HG03565 (cell line): ENCODE results near the gene ABHD17A.

Experiments
- ATAC-seq: cut with Tn5 transposase; IDR thresholded peaks from one replicate; pipeline ENCODE4 v1.9.1; 2021; ENCODE audit warnings: mild to moderate bottlenecking, moderate library complexity; ENCODE audit not compliant: unreplicated experiment

ABHD17A gene

DNA sequence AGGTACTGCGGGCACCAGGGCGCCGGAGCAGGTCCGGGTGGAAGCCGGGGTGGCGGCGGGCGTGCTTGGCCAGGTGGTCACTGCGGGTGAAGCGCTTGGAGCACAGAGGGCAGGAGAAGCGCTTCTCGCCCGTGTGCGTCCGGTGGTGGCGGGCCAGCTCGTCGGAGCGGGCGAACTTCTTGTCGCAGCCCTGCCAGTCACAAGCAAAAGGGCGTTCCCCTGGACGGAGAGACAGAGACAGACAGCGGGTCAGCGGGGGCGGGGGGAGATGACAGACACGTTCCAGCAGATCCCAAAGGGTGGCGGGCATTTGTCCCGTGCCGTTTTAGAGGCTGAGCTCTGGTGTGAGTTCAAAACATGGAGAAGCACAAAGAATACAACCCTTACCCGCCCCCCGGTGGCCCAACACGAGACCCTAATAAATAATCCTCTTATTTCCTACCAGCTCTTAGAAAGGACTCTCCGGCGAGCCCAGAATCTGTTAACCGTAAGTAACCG lies 30.7 kb downstream of the ABHD17A start:
- ATAC-seq, result no peak

DNA sequence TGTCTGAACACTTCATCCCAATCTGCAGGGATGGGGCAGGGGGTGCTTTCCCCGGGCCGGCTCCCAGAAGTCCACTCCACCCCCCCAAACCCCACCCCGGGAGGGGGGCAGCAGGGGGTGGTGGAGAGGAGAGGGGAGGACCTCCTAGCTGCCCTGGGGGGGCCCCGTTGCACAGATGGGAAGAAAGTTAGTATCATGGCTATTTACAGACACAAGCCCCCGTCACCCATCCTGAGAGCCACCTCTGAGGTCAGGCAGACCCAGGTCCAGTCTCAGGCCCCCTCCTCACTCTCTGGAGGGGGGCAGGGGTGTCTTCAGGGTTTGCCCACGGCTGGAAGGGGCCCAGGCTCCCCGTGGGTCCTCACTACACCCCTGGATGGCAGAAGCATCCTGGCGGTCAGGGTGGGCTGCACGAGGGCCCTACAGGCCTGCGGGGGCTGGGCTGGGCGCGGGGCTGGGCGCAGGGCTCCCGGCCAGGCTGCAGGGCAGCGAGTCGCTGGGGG lies 31.2 kb downstream of the ABHD17A start:
- ATAC-seq, result no peak

DNA sequence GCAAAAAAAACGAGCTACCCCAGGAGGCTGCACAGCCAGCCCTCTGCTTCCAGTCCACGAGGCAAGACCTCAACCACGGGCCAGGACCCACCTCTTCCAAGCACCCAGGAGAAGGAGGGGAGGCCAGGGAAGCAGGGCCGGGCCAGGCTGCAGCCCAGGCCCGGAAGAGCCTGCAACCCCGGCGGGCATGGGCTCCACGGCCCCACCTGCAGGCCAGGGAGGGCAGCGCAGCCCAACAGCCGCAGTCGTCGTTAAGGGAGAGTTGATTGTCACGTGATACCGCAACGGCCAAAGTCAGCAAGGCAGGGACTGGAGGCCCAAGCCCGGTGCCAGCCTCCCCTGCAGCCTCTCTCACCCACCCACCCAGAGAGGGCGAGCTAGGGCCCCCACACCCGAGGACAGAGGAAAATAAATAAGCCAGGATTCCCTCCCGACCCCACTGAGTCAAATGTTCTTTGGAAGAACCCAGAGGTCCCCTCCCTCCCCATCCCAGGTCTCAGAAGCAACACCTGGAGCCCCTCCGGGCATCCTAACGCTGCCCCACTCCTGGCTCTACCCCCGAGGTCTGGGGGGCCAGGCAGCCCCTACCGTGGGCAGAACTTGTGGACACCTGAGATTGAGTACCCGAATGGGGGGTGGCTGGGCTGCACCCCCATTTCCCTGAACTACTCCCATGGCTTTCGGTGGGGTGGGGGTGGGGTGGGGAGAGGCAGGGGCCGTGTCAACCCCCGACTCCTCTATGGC lies 31.8 kb downstream of the ABHD17A start:
- no peak for ATAC-seq

DNA sequence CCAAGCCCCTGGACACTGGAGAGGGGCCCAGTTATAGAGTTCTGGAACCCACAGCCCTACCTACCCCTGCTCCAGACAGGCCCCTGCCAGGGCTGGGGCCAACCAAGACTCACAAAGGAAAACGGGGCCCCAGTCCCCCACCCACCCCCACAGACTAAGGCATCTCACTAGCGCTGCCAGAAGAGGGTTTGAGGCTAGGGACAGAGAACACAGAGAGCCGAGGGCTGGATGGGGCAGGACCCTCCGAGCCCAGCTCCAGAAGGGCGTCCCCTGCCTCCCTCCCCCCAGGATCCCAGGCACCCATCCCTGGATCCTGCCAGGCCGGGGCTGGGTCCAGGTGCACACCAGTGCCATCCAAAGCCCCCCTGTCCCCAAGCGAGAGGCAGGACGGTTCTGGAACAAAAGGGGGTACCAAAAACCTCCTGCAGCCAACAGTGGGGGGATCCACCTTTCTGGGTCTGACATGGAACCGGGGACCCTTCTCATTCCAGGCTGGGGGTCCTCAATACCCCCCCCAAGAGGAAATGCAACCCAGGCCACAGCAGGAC lies 32.6 kb downstream of the ABHD17A start:
- ATAC-seq, result no peak

DNA sequence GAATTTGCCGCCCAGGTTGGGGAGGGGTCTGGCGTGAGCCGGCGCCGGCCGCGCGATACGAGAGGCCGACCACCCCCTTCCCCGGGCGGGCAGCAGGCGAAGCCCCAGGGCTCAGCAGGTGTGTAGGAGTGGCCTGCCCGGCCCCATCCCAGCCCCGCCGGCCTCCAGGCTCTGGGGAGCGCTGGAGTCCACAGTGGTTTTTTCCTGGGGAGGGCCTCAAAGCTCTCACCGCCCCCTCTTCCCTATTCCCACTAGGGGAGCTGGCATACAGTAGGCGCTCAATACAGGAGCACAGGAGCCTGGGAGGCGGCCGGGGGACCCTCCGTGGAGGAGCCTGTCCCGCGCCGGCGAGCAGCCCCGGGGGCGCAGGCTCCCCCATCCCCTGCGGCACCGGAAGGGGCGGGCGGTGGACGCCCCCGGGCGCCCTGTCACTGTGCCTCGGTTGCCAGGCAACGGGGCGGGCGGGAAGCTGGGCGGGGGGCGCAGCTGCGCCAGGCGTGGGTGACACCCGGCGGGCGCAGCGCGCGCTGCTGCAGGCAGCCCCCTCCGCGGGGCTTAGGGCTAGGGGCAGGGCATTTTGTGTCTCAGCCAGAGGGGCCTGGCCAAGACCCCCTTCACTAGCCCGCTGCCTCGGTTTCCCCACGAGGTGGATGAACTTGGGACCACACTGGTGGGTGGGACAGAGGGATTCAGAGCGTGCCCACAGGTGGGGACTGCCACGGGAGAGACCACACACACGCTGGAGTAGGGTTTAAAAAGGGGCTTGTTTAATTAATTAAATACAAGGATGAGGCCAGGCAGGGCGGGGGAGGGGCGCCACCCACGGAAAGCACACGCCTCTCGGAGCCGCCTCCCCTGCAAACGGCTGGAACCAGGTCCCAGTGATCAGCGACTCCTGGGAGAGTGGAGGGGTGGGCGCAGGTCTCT lies 33.4 kb downstream of the ABHD17A start:
- no peak for ATAC-seq

DNA sequence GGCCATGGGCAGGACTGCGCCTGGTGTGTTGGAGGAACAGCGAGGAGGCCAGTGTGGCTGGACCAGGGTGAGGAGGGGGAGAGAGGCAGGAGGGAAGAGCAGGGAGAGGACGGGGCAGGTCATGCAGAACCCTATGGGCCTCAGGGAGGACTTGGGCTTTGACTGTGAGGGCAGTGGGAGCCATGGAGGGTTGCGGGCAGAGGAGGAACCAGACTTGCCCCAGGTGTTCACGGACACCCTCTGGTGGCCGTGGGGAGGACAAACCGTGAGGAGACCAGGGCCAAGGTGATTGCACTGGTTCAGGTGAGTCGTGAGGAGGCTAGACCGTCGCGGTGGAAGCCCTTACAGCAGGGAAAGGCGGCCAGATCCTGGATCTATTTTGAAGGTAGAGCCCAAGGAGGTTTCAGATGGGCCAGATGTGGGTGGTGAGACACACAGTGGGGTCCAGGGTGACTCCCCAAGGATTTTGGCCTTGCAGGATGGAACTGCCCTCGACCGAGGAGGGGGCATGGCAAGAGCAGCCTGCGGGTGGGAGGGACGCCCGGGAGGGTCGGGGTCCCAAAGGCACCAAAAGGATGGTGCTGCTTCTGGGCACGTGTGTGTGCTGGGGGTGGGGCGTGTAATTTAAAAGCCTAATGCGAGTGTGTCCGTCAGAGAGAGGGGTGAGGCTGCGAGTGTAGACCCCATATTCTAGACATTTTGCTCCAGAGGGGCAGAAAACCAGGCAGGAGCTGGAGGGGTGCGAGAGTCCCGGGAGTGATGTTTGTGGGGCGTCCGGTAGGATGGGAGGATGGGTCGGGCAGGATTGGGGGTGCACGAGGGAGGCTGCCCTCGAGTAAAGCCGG lies 34.3 kb downstream of the ABHD17A start:
- no peak for ATAC-seq

DNA sequence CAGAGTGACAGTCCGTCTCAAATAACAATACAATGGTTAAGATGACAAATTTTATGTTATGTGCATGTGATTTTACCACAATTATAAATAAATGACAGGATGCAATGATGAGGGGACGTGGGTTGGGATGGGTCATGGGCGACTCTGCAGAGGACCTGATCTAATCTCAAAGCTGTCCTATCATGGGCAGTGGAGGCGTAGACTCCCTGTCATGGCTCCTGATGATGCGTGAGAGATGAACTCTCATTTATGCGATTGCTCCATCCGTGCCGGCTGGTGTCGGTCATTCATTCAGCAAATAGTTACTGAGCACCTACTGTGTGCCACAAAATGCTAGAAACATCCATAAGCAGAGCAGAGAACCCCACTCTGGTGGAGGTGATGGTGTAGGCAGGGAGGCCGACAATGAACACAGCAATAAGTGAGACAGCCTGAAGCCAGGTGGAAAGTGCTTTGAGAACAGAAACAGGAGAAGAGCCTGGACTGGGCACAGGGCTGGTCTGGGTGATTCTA lies 35.4 kb downstream of the ABHD17A start:
- ATAC-seq, result no peak

DNA sequence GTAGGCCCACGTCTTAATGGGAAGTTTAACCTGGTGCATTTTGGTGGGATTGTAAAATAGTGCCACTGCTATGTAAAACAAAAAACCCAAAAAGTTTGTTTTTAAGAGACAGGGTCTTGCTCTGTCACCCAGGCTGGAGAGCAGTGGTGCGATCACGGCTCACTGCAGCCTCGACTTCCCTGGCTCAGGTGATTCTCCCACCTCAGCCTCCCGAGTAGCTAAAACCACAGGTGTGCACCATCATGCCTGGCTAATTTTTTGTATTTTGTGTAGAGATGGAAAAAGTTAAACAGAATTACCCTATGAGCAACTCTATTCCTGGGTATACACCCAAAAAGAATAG lies 36.2 kb downstream of the ABHD17A start:
- no peak for ATAC-seq

DNA sequence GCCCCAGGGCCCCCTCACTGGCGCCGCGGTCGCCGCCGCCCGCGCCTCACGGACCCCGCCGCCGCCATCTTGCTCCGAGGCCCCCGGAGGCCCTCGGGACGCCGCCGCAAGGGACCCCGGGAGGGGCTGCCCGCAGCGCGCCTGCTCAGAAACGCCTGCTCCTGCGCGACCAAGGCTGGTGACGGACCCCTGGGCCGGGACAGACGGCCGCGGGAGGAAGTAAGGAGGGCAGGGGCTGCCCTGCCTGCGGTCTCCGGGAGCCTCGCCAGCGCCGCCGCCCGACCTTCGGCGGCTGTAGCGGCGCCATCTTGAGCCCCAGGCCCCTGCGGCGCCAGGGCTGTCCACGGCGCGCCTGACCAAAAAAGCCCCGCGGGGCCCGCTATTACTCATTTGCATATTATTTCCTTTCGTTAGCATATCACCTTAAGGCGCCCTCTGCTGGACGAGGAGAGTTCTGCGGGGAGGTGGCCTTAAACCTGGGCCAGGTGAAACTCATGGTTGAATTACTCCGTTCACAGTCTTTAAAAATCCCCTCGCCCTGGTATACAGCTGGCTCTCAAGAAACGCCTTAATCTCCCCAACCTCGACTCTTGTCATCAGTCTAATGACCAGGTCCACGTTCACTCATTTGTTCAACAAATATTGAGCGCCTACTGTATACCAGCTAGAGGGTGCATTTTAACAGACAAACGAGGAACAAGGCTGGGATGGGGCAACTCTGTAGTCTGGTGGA lies 36.7 kb downstream of the ABHD17A start, which contains the start of gene REXO1:
Gene REXO1, minus strand, starts transcription at position 85 of the 733 bp plus-strand sequence. CDS start 125 bp downstream, outside the sequence.
- ATAC-seq, result peak; percentile 63

DNA sequence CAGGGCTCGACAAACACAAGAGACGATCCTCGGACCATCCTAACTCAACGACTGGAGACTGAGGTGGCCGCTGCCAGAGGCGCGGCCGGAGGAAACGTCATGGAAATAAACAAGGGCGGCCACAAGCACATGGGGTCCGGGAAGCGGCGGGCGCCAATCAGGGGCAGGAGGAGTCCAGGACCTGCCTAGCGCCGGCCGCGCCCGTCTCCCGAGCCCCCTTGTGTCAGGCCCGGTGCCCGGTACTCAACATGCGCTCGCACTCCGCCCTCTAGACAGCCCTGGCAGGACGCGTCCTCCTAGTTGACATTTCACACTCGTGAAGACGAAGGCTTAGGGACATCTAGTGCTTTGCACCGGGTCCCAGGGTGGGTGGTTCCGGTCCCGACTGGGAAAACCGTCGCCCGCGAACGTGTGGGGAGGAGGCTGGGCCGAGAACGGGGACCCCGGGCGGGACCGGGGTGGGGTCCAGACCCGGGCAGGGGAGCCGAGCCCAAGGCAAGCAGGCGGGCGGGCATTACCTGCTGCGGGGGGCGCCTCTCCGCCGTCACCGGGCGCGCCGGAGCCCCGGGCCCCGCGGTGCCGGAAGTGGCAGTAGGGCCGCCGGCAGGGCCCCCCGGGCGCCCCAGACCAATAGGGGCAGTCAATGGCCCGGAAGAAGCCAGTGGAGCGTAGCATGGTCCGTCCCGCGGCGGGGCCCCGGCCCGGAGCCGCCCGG lies 37.5 kb downstream of the ABHD17A start:
- ATAC-seq, result no peak

DNA sequence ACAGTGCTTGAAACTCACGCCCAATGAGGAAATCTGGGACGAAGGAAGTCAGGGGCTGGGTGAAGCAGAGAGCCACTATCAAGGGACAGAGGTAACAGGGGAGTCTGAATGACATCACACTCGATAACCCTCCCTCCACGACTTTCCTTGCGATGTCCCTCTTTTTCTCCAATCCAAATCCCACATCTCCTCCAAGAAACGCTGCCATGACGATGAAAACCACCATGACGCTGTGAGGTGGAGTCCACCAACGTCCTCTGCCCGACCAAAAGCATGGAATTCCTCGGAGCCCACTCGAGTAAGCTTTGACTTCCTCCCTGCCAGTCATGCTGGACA lies 38.0 kb downstream of the ABHD17A start:
- ATAC-seq, result no peak

DNA sequence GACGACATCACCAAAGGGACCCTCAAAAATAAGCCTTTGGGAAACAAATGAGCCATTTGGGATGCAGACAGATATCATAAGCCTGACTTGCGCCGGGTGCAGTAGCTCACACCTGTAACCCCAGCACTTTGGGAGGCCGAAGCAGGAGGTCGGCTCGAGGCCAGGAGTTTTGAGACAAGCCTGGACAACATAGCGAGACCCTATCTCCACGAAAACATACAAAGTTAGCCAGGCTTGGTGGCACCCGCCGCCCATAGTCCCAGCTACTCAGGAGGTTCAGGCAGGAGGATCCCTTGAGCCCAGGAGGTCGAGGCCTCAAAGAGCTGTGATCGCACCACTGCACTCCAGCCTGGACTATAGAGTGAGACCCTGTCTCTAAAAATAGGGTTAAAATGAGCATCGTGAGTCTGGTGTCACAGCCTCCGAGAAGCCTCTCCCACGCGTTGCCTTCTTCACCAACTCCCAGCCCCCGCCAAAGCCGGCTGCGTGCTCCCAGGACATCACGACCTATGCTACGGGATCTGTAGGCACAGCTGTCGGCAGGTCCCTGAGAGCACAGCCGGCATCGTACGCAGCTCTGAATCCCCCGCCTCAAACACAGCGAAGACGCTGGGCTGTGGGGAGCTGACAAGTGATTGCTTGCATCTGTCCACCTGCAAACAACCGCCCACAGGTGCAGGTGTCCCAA lies 38.6 kb downstream of the ABHD17A start:
- ATAC-seq, result no peak

DNA sequence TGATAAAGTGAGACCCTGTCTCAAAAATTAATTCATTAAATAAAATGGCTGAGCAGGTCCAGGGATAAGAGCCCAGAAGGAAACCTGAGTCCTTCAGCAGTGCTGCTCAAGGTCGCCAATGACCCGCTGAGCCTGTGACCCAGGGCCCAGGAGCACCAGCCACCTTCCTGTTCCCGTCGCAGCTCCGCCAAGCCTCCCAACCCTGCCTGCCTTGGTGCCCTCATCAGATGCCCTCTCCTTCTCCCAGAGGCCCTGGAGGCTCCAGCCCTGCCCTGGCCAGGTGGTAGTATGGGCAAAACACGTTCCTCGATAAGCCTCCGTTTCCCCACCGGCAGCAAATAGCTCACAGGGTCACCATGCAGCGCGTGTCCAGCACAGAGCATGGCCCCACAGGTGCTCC lies 39.7 kb downstream of the ABHD17A start:
- no peak for ATAC-seq

DNA sequence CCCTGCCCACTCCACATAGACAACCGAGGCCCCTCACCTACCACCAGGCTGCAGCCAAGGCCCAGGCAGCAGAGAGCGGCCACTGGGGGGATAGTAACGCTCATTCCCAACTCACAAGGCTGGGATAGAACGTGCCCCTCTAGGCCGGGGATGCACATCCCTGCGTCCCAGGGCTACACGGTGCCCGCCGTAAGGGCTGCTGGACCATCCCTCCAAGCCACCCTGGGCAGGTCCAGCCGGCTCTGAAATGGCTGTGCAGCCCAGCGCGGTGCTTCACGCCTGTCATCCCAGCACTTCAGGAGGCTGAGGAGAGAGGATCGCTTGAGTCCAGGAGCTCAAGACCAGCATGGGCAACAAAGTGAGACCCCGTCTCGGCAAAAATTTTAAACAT lies 40.2 kb downstream of the ABHD17A start:
- ATAC-seq, result no peak

DNA sequence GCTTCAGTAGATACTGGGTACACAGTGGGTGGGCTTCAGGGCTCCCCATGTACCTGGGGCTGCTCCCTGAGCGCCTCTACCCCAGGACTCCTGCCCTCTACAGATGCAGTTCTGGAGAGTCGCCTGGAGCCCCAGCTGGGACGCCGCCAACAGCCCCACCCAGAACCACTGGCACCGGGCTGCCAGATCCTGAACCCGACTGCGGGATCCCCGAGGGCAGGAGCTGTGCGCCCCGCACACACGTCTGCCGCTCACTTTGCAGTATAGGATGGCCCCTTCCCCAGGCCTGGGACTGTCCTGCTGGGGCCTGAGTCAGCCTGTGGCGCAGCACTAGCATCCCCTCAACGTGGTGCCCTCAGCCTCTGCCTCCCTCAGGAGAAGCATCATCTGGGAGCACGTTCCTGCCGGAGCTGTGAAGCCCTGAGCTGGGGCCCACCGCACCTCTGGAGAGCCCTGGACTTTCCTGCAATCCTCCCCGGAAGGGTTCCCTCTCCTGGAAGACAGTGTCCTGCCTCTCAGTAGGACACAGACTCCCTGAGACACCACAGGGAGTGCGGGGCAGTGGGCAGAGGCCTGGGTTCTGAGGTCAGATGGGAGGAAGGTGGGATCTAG lies 40.7 kb downstream of the ABHD17A start:
- no peak for ATAC-seq

DNA sequence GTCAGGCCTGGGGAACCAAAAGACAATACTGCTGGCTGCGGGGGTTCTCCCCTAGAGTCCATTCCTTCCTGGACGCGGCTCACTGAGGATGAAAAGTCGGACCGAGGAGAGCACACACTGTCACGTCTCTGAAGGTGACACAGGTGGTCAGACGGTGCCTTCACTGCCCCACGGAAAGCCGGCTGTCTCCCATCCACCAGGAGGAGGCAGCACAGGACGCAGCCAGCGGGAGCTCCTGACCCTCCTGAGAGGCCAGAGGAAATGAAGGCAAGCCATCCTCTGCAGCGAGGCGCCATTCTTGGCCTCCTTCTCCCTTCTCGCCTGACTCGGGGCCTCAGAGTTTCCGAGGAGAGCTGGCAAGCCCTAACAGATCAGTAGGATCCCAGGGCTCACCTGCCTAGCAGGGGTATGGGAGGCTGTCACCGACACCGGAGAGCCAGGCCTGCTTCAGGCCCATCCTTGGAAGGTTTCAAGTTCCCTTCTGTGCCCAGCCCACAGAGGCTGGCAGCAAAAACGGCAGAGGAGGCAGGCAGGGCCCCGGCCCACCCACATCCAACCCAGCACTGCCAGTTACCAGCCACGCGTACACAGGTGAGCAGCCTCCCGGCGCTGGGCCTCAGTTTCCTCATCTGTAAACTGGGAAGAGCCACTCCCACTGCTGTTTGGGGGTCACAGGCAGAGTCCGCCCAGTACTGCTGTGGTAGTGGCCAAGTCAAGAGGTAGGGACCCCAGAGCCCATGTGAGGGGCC lies 41.5 kb downstream of the ABHD17A start:
- ATAC-seq, result no peak

DNA sequence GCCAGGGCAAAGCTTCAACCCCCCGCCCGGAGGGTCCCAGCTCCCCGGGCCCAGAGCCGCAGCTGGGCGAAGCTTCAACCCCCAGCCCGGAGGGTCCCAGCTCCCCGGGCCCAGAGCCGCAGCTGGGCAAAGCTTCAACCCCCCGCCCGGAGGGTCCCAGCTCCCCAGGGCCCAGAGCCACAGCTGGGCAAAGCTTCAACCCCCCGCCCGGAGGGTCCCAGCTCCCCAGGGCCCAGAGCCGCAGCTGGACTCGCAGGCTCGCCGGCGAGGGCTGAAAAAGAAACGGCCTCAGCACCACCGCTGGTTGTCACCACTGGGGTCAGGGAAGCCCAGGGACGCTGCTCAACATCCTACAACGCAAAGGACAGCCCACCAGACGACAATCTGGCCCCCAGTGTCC lies 42.2 kb downstream of the ABHD17A start:
- ATAC-seq, result no peak
